GM19351 (cell line): ENCODE measurements around the gene CDH26.

Experiments used
- ATAC-seq: cut with Tn5 transposase; IDR thresholded peaks from one replicate; pipeline ENCODE4 v1.9.1; 2021; ENCODE audit warnings: mild to moderate bottlenecking, moderate library complexity; ENCODE audit not compliant: unreplicated experiment

Gene CDH26

DNA sequence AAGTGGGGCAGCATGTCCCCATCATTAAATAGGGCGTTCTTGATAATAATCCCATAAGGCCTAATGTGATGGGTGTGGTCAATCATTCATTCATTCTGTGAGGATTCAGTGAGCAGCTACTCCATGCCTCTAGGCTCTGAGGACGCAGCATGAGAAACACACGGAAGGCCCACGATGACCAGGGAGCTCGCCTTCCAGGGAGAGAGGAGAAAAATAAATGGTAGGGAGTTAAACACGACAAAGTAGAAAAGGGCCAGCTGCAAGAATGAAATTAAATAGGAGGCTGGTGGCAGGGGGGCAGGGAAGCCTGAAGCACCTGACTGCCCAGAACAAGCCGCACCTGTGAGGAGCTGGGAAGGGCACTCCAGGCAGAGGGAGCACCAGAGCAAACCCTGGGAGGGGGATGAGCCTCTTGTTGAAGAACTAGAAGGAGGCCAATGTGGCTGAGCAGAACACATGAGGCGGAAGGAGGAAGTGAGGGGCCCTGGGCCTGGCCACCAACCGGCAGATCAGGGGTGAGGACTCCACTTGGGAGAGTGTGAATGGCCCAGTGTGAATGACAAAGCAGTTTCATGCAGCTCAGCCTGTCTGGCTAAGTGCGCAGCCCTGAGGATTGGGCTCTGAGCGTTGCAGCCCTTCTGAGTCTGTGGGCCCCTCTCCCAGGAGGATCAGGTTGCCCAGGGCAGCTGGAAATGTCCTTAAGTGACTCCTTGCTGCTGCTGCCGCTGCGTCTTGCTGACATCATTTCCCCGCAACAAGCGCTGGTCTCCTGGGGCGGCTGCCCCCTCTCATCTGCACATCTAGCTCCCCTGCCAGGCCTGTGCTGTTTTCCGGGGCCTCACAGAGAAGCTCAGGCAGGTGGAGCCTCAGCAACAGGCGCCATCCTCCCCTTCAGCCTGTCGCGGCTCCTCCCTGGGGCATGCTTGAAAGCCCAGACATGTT lies 99.9 kb downstream of the CDH26 start:
- ATAC-seq = no peak

DNA sequence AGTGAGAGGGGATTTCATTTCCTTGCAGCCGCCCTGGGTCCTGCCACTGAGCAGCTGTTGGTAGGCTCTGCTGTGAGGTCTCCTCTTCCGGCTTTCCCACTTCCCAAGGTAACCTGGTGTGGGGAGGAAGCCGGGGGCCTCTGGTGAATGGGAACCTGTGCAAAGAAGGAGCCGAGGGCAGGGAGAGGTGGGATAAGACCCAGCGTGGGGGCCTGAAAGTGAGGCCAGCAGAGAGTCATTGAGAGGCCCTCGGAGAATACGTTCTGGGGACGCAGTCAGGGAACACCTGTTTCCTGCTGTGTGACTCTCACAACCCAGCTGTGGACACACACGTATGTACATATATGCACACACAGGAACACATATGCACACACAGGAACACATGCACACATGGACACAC lies 100.7 kb downstream of the CDH26 start:
- ATAC-seq = no peak

DNA sequence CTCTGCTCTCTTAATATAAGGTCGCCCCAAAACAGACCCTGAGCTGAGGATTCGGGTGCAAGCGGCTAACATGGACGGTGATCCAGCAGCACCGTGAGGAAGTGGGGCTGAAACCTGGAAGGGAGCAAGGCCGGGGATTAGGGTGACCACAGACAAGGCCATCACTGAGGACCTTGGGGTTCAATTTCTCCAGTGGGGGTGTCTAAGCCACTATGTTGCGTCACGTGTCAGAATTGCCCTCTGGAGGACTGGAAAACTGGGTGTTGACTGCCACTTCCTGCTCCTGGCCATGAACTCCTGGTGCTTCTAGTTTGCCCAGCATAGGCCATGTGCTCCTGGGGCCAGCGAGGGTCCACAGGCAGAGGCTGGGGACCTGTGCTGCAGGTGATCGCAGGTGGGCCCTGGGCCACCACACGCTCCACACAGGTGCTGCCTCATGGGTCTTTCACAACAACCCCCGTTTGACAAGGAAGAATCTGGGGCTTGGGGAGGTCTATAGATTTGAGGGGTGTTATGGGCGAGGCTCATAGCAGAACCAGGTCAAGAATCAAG lies 101.9 kb downstream of the CDH26 start:
- no peak for ATAC-seq

DNA sequence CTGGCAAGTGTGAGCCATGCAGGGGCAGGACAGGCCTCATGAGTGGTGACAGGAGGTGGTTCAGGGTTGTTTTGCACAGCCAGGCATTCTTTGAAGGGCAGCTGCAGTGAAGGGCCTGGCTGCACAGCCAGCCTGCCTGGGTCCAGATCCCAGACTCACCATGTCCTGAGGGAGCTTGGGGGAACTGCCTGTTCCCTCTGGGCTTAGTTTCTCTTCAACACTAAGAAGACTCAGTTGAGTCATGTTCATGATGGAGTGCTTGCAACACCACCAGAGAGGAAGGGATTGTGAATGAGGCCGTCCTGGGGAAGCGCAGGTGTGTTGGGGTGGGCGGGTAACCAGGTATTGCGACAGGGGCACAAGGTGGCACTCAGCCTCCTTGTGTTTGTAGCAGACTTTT lies 102.4 kb downstream of the CDH26 start:
- no peak for ATAC-seq

DNA sequence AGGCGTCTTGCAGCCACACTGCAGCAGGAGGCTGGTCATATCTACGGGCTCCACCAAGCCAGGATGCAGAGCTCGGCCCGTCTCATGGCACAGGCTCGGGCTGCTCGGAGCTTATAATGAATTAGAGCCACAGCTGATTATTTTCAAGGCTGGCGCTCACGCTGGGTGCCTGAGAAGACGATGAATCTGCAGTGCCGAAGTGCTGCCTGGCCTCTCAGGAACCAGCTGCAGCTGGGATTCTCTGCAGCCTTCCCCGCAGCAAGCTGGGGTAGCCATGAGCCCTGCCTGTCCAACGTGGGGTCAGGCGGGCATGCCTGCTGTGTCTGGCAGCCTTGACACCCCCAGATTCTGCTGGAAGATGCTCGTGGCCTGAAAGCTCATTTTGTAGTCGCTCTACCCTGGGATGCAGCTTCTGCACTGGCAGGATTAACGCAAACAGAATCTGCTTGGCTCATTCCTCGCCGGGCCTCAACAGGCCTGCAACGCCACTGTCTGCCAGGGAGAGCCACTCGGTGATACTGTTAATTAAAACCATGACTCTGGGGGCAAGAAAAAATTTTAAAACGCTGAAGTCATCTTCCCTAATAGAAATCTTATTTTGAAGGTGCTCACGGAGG lies 104.3 kb downstream of the CDH26 start:
- no peak for ATAC-seq

DNA sequence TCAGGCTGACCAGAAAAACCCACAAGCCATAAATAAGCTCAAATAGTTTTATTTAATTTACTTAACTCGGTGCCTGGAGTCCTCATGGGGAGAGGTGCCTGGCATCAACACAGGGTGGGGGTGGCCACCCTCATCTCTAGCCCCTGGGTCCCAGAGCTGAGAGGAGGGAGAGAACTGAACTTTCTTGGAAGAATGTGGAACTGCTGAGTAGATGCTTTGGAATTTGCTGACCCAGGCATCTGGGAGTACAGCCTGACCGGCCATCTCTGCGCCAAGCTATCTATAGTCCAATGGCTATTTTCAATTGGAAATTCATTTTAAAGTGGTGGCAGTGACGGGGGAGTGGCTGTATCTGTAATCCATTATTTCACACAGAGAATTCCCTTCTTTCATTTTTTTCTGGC lies 104.8 kb downstream of the CDH26 start:
- no peak for ATAC-seq

GRCh38 chr20:60063739-60064380 lies 105.6 kb downstream of the CDH26 start:
- no peak for ATAC-seq
